Left colon (tissue), 2 donors: Measurements from ENCODE around the gene UMAD1. TPM values are rescaled to one million over a fixed set of nuclear protein-coding genes. Genes with fewer than 3 reads are reported as not detected.

Source experiments
- ATAC-seq: fragments of 200-7000 bp; cut with Tn5 transposase; one replicate; pipeline ENCODE4 v1.9.1; 2020; ENCODE audit warnings: mild to moderate bottlenecking, moderate library complexity
- DNase-seq, 2 donors: peaks; one replicate each; pipeline ENCODE4 v3.0.0-alpha.2; 2020
- intact Hi-C, 2 donors: fragments of 100-400 bp; cut with DNase I in 1 of 2; cut with micrococcal nuclease in 1 of 2; formaldehyde crosslinking; loops; one replicate each; pipeline versions ENCODE4 v1.11.2 to v1.14.0; 2022; cut with DNase I, micrococcal nuclease
- total RNA-seq, 2 donors: library from RNA; stranded (reverse); fragmentation: NEBNext Ultra II Directional; extraction: Animal tissue kit (Norgen Biotek cat#: 25700); gene quantifications; one replicate each; pipeline ENCODE4 v1.2.1, GENCODE V29; 2021
- donor health status: DM: no; HTN: no; CAD: no.
- donor health status: DM: yes; HTN: yes; CAD: no.

UMAD1 gene
- total RNA-seq, 2 donors from 2014 or later: 16.1 to 24.7 TPM

GRCh38 chr7:7771452-7771851 lies 130.9 kb downstream of the UMAD1 start:
- DNase-seq: no peak
- ATAC-seq: no peak
- intact Hi-C loops: no loop called here

DNA sequence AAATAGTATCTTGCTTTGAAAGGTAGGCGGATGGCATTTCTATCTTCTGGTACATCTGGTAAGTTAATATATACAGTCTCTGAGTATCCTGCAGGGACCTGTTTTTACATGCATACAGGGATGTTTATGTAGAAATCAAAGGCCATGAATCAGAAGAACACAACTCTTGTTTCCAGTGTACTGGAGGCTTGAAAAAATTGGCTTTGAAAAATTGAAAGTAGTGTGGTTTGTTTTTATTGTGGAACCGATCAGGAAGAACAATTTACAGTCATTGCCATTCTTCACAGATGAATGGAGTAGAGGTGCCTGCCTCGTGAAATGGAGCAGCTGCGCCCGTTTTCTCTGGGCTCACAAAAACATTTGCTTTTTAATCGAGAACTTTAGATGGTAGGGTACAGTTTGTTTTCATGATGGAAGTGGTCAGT lies 131.9 kb downstream of the UMAD1 start:
- intact Hi-C loops: no loop called here
- no peak for ATAC-seq
- no peak for DNase-seq

DNA sequence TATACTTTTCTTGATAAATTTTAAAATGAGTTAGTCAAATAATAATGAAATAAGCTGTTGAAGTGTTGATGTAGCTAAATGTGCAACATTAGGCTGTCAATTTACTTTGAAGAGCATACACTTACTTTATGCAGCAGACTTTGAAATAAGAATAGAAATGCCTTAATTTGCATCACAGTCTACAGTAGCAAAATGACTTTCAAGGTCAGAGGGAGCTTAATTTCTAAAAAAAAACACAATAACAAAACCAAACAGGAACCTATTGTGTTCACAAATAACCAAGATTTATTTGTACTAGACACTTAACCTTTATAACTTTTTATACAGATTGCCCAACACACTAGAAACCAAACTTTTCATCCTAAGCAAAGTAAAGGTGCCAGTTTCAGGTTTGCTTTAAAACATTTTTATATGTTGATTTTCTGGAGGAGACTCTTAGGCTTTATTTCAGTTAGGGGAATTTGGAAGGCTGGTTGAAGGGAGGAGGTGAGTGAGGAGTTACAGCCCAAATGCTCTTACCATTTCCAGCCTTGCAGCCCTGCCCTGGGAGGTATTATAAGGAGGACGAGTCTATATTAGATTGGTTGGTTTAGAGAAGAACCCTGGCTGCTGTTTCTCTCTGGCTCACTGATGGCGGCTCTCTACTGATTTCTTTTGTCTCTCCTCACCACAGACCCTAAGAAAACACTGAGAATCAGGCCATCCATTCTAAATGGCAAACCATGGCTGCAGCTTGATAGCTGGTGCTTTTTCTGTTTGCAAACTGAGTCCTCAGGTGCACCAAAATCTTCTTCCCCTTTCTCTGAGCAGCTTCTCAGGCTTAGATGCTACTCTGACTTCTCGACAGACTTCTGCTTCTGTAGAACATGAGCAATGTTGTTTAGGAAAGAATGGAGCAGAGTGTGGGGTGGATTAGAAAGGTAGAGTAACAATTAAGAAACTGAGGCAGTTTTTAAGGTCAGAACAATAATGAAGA lies 133.1 kb downstream of the UMAD1 start:
- DNase-seq (no peak), ATAC-seq (no peak)
- intact Hi-C loops: no loop called here

DNA sequence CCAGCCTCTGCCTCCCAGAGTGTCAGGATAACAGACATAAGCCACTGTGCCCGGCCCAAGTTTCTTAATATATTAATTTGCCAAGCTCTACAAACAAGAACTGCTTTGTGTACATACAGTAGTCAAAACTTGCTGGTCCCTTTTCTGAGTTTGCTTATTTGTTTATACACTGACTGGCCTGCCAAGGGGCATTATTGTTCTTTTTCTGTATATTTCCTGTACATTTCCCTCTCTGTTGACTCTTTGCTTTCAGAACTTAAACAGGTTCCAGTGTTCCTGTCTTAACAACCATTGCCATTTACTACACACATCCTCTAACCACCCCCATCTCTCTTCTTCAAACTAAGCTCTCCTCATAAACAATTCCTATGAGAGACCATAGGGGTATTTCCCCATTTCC lies 139.3 kb downstream of the UMAD1 start:
- intact Hi-C loops: no loop called here
- no peak for ATAC-seq
- DNase-seq: no peak

DNA sequence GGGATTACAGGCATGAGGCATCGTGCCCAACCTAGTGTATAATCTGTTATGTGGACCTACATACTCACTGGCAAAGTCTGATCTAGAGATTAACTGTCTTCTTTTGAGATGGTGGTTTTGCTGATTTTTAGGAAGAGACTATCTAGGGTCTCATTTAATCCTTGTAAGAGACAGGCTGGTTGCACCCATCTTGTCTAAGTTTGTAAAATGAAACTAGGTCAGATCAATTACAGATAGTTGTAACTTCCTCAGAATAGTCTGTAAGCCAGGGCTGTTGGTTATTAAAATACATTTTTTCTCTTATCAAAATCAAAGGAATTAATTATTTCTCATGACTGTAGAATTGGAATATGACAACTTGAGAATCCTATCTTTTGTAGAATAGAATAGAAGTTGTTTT lies 142.4 kb downstream of the UMAD1 start:
- intact Hi-C loops: no loop called here
- DNase-seq: no peak
- ATAC-seq: no peak

GRCh38 chr7:7785344-7785973 lies 144.9 kb downstream of the UMAD1 start:
- peak; percentile 99 for ATAC-seq
- DNase-seq: no peak
- intact Hi-C loops: no loop called here

DNA sequence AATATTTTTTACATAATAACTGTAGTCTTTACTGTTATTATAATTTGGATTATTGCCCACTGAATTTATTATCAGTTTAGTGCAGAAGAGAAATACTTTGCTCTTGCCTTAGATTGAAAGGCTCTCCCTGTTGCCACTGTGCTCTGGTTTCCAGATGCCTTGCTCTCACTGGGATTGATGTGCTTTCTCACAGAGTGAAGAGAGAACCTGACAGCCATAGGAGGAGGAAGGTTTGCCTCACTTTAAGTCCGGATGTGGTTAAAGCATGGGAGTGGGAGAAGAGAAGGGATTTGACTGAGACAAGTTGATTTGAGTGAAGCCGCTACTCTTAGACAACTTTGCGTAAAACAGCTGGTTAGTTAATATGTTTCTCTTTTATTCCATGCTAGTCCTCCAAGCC lies 146.0 kb downstream of the UMAD1 start:
- ATAC-seq (no peak), DNase-seq (no peak)
- intact Hi-C loops: no loop called here

GRCh38 chr7:7789551-7789988 lies 149.0 kb downstream of the UMAD1 start:
- DNase-seq (no peak), ATAC-seq (no peak)
- intact Hi-C loops: no loop called here

DNA sequence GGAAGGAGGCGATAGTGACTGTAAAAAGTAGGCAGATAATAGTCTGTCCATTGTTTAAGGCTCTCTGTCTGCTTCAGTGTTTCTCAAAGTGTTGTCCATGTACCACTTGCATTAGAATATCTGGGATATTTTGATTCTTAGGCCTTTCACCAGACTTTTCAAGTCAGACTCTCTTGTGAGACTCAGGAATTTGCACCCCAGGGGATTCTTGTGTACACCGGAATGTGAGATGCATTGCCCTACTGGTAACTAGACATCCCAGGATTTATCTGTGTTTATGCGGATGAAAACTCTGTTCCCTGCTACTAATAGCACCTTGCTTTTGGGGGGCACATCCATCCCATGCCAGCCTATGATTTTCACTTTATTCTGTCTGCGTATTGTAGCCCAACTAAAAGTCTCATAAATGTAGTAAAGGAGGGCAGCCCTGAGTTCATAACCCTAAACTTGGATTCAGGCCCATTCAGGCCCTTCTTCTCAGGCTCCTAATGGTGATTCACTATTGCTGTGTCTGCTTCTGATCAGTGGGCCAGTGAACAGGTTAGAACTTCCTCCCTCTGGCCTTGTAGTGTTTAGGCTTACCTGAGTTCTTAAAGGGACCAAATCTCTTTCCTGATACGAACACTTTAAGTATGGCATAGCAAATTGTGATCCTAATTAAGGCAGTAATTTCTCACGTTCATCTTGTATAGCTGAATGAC lies 149.6 kb downstream of the UMAD1 start:
- DNase-seq (no peak), ATAC-seq (no peak)
- intact Hi-C loops: no loop called here

DNA sequence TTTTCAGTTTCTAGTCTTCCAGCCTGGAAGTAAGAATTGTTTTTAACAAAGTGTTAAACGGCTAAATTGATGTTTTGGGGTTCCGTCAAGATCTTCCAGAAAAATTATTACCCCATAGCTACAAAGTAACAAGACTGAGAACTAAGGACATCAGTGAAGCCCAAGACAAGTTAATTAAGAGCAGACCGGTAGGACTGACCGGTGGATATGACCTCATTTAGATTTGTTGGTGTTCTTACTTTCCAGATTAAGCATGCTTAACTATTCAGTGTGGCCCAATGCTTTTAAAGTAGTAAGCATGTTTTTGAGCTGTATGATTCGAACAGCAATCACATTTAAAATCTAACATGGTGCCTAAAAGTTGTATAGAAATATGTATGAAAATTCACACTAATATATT lies 151.0 kb downstream of the UMAD1 start:
- intact Hi-C loops: no loop called here
- DNase-seq (no peak), ATAC-seq (no peak)

- intact Hi-C loops: no loop called here
- DNase-seq (no peak), ATAC-seq (no peak)
Measured at GRCh38 chr7:7792056-7792455, 151.5 kb downstream of the UMAD1 start.

GRCh38 chr7:7793249-7793648 lies 152.7 kb downstream of the UMAD1 start:
- no peak for ATAC-seq
- intact Hi-C loops: no loop called here

GRCh38 chr7:7793921-7794320 lies 153.4 kb downstream of the UMAD1 start:
- intact Hi-C loops: no loop called here
- ATAC-seq: no peak

More at GRCh38 chr7:7793249-7793648, 152.7 kb downstream of the UMAD1 start:
- no peak for DNase-seq

GRCh38 chr7:7795203-7795602 lies 154.7 kb downstream of the UMAD1 start:
- no peak for ATAC-seq
- no peak for DNase-seq
- intact Hi-C loops: no loop called here

More at GRCh38 chr7:7793921-7794320, 153.4 kb downstream of the UMAD1 start:
- no peak for DNase-seq

DNA sequence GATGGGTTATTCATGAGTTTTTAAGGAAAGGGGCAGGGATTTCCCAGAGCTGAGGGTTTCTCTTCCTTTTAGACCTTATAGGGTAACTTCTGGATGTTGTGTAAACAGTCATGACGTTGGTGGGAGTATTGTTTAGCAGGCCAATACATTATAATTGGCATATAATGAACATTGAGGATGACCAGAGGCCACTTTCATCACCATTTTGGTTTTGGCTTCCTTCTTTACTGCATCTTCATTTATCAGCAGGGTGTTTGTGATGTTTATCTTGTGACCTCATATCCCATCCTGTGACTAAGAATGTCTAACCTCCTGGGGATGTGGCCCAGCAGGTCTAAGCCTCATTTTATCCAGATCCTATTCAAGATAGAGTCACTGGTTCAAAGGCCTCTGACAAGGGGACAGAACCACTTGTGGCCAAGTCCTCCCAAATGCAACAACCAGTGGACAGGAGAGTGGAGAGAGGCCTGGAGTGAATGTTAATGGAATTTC lies 155.1 kb downstream of the UMAD1 start:
- intact Hi-C loops: no loop called here
- ATAC-seq: no peak
- no peak for DNase-seq

GRCh38 chr7:7798510-7798909 lies 158.0 kb downstream of the UMAD1 start:
- intact Hi-C loops: no loop called here
- ATAC-seq: no peak
- no peak for DNase-seq

DNA sequence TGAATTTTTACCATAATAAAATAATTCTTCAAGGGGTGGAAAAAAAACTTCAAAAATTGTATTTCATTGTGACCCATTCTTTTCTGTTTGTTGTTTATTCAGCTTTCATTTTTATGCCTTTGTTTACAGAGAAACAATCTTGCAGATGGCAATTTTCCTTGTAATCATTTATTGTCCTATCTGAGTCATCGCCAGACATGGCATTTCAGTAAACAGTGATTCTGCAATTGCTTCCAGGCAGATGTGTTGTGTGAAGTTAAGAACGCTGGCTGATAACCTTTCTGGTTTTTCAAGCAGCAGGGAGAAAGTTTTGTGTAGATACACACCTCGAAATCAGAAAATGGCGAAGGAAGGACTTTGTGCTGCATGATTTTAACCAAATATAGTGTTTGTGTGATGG lies 158.6 kb downstream of the UMAD1 start:
- DNase-seq (no peak), ATAC-seq (peak; percentile 70)
- intact Hi-C loops: no loop called here

- no peak for ATAC-seq
- DNase-seq: no peak
- intact Hi-C loops: no loop called here
Measured at GRCh38 chr7:7802531-7802930, 162.0 kb downstream of the UMAD1 start.

DNA sequence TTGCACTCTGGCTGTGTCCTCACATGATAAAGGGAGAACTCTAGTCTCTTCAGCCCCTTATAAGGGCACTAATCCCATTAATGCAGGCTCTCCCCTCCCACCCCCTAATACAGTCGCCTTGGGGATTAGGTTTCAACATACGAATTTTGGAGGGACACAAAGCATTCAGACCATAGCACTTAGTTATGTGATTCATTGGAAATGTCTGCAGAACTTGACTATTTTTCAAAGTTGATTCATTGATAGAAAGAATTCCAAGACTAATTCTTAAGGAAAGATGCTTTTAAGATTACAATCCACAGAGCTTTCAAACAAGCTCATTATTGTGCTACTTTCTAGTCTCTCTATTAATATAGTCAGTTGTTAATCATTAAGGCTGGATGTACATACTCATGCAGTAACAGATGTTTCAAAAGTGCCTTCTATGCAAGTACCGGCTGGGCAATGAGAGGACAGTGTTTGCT lies 163.2 kb downstream of the UMAD1 start:
- intact Hi-C loops: no loop called here
- ATAC-seq (no peak), DNase-seq (no peak)
